Activated CD4-positive, CD25-positive, alpha-beta regulatory T cell (primary cell): ENCODE results near the gene LGALS9C.
"Not testable (repeated sequence)": the region's sequence is repeated elsewhere in the genome, so short reads cannot be mapped to it uniquely, and the experiment has no call there.

Experiments used
- DNase-seq, 4 experiments: peaks; one replicate each; lab custom pipeline; 2025; lab: John Stamatoyannopoulos, UW

Gene LGALS9C

DNA sequence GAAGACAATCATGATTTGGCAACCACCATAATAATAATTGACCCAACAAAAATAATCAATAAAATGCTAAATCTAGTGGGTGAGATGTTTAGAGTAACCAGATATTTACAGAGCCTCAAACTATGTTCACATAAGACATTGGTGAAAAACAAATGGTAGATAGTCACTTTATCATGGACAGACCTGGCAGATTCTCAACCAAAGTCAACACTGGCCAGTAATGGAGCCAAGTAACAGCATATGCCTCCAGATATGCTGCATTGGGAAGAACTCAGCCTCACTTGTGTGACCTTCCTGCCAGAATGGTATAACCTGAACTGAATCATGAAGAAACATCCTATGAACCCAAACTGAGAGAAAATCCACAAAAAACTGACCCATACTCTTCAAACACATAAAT lies 53.8 kb downstream of the LGALS9C start:
- not testable (repeated sequence) for DNase-seq

DNA sequence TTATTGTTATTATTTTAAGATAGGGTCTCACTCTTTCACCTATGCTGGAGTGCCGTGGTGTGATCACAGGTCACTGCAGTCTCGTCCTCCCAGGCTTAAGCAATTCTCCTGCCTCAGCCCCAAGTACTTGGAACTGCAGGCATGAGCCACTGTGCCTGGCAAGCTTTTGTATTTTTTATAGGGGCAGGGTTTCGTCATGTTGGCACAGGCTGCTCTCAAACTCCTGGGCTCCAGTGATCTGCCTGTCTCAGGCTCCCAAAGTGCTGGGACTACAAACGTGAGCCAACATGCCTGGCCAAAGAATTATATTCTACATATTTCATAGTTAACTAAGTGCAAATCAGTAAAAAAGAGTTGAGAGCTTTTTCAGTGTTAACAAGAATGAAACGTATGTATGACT lies 65.6 kb downstream of the LGALS9C start:
- DNase-seq: not testable (repeated sequence)

DNA sequence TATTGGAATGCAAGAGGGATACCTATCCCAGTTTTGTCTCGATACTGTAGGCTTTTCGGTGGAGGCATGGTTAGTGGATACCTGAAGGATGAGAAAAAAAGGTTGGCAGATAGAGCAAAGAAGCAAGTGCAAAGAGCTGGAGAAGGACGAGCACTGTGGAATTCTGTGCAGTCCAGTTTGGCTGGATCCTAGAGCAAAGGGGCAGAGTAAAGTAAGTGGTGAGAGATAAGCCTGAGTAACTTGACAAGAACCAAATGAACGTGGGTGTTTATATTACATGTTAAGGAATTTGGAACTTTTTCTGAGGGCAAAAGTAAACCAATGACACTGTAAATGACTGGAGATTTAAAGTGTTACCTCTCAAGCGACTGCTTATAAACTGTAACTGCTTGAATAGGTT lies 66.3 kb downstream of the LGALS9C start:
- not testable (repeated sequence) for DNase-seq
